ENCODE data around the gene SHQ1. TPM values are rescaled to one million over a fixed set of nuclear protein-coding genes. Genes with fewer than 3 reads are reported as not detected.

Gene SHQ1
- total and polyA plus RNA-seq, 2 of the 4 experiments (the other 2 are of a cell fraction) = 10.4 to 19.4 TPM

GRCh38 chr3:72847282-72847681 lies 963 bp downstream of the SHQ1 start:
- no peak overlapping the region for H4K91ac ChIP-seq (ENCODE audit: insufficient read depth, low read depth, low read length)
- POLR2A ChIA-PET (ENCODE audit: unreplicated experiment) = interaction anchor here (1.3 kb wide), 1 partner anchor 40 kb away, joined by 5 read pairs; the partner anchor contains the start of gene GXYLT2
- DNase-seq = no peak
- no peak overlapping the region for H3K18ac ChIP-seq (ENCODE audit: low read depth, low read length)
- H3K23ac ChIP-seq (ENCODE audit: low read depth, low read length) = peak overlapping the region; percentile 43
- no peak overlapping the region for H3K4ac ChIP-seq (ENCODE audit: low read depth, low read length)
- peak overlapping the region; percentile 89 for H2AFZ ChIP-seq (replicated peaks; ENCODE audit: low read length, poor library complexity)
- H3K27ac ChIP-seq (ENCODE audit: insufficient read depth, low read length) = no peak overlapping the region; the same call in 1 of the 2 replicates
- in situ Hi-C loops (cut with MboI; ENCODE audit: low sequenced_read_pairs) = loop anchor here (5.0 kb wide), 1 partner anchor 225 kb away; no protein-coding TSS in a partner anchor
- dilution Hi-C loops (cut with HindIII; ENCODE audit: low sequenced_read_pairs, unreplicated experiment) = no loop called here
- H3K9me3 ChIP-seq (ENCODE audit: control insufficient read depth, insufficient read depth, low read length) = no peaks in the 10 kb centered on the region
- H4K8ac ChIP-seq (ENCODE audit: low read depth in 2 of 2, low read length in 2 of 2) = peak overlapping the region; percentile 10 to 63; a peak in 2 of 4 replicates
- H4K20me1 ChIP-seq (ENCODE audit: insufficient read depth, low read length) = no peaks in the 10 kb centered on the region
- H2BK15ac ChIP-seq (ENCODE audit: low read depth, low read length) = no peak overlapping the region
- CTCF ChIA-PET = no interaction called here
- H3K56ac ChIP-seq (ENCODE audit: extremely low read depth, insufficient read depth, low read length) = peak overlapping the region; percentile 54
- H2BK5ac ChIP-seq (ENCODE audit: low read depth, low read length, poor library complexity, severe bottlenecking) = no peak overlapping the region
- no peaks in the 10 kb centered on the region for H3K9me1 ChIP-seq (ENCODE audit: insufficient read depth, low read length)
- TSS peak; percentile 60 for BruUV-seq (replicated peaks)
- no peak overlapping the region for H2AK9ac ChIP-seq (replicated peaks; ENCODE audit: low read depth, low read length, poor library complexity)
- peak overlapping the region; percentile 98 for H3K4me2 ChIP-seq (ENCODE audit: low read depth, low read length)
- no peaks in the 10 kb centered on the region; the same call in 1 of the 2 replicates for H3K4me1 ChIP-seq (ENCODE audit: control insufficient read depth, insufficient read depth, low read length)
- H3K36me3 ChIP-seq (ENCODE audit: control insufficient read depth, insufficient read depth, low read length) = no peaks in the 10 kb centered on the region
- no peak for TF ChIP-seq USF2 (IDR thresholded peaks at IDR 0.05; ENCODE audit: low read depth, low read length)
- no peak for TF ChIP-seq CTCF (conservative IDR thresholded peaks at IDR 0.05; ENCODE audit: low read depth, low read length)
- TF ChIP-seq NFE2L2 (IDR thresholded peaks at IDR 0.05; ENCODE audit: low read depth, low read length) = no peak
- no peak for TF ChIP-seq SMC3 (IDR thresholded peaks at IDR 0.05; ENCODE audit: low read depth, low read length)
- TF ChIP-seq CEBPB (IDR thresholded peaks at IDR 0.05; ENCODE audit: low read depth, low read length) = no peak
- no peak for TF ChIP-seq RAD21 (IDR thresholded peaks at IDR 0.05; ENCODE audit: low read length)
- no peak for TF ChIP-seq RCOR1 (IDR thresholded peaks at IDR 0.05; ENCODE audit: insufficient replicate concordance, low read length)
- TF ChIP-seq RFX5 (IDR thresholded peaks at IDR 0.05; ENCODE audit: low read depth, low read length) = no peak
- no peak for TF ChIP-seq FOS (IDR thresholded peaks at IDR 0.05; ENCODE audit: low read depth, low read length)
- TF ChIP-seq CHD1 (IDR thresholded peaks at IDR 0.05; ENCODE audit: low read depth, low read length) = no peak
- no peak for TF ChIP-seq MAZ (IDR thresholded peaks at IDR 0.05; ENCODE audit: borderline replicate concordance, low read depth, low read length)
- TF ChIP-seq POLR2A (IDR thresholded peaks at IDR 0.05; ENCODE audit: low read depth, low read length) = no peak
- TF ChIP-seq MXI1 (IDR thresholded peaks at IDR 0.05; ENCODE audit: borderline replicate concordance, low read depth, low read length) = no peak
- no peak for TF ChIP-seq ELK1 (IDR thresholded peaks at IDR 0.05; ENCODE audit: borderline replicate concordance, low read depth, low read length)
- no peak for TF ChIP-seq MAFK (IDR thresholded peaks at IDR 0.05; ENCODE audit: low read depth, low read length)
- no peak for TF ChIP-seq BHLHE40 (IDR thresholded peaks at IDR 0.05; ENCODE audit: low read depth, low read length)
- no peak overlapping the region for H2AK5ac ChIP-seq (ENCODE audit: low read depth, low read length)
- H3K9ac ChIP-seq (ENCODE audit: low read depth, low read length) = peak overlapping the region; percentile 81
- no peak for ATAC-seq (ENCODE audit: low read depth)
- no peak overlapping the region for H2BK120ac ChIP-seq (ENCODE audit: low read depth, low read length)
- no peaks in the 10 kb centered on the region for H3K27me3 ChIP-seq (ENCODE audit: control insufficient read depth, insufficient read depth, low read length)
- H4K5ac ChIP-seq (ENCODE audit: low read depth, low read length) = no peak overlapping the region
- WGBS, 2 experiments (ENCODE audit: extremely low coverage in 2 of 2, insufficient read length in 1 of 2) = 10% methylated on average over 2 of the region's 6 CpGs; no CpG with 5 or more reads in 1 of the 2 experiments
- H2BK20ac ChIP-seq (ENCODE audit: low read depth, low read length) = no peak overlapping the region
- intact Hi-C loops (cut with micrococcal nuclease) = loop anchor here (5.0 kb wide), 1 partner anchor 225 kb away; no protein-coding TSS in a partner anchor
- peak overlapping the region; percentile 3; the same call in 1 of the 2 replicates for H3K14ac ChIP-seq (replicated peaks; ENCODE audit: low read depth, low read length)
- H3K4me3 ChIP-seq (ENCODE audit: insufficient read depth, low read depth, low read length) = peak overlapping the region; percentile 90
- H3K79me1 ChIP-seq (ENCODE audit: low read depth in 1 of 2, low read length in 2 of 2) = peaks cover 7 to 20% of the 10 kb centered on the region in 2 experiments; a peak in 2 of 4 replicates
